HepG2 (cell line): ENCODE data around the gene SLC25A11. TPM values are rescaled to one million over a fixed set of nuclear protein-coding genes. Genes with fewer than 3 reads are reported as not detected.

Source experiments
- ARHGAP35 ChIP-seq: sonication (generic); formaldehyde crosslinking; IDR thresholded peaks from 2 replicates; pipeline ENCODE4 v1.9.0; 2022; ENCODE audit warnings: mild to moderate bottlenecking, inconsistent platforms, moderate library complexity, missing genetic modification reagents, borderline replicate concordance
- ASH2L ChIP-seq: fragments of 300-600, 200-600 bp; sonication (generic); IDR thresholded peaks from 2 replicates; pipeline ENCODE4 v1.7.0; 2017; ENCODE audit warnings: low read depth, mild to moderate bottlenecking, moderate library complexity, mixed read lengths, low read length; ENCODE audit not compliant: insufficient read length
- ATF7 ChIP-seq, 2 experiments: fragments of 450-650 bp in 1 of 2; sonication (generic) in 1 of 2; formaldehyde crosslinking in 1 of 2; IDR thresholded peaks; 2 replicates each; pipeline versions ENCODE4 v1.4.0 to v1.6.1; 2016 to 2020; ENCODE audit warnings: antibody characterized with exemption in 1 of 2, mild to moderate bottlenecking in 1 of 2, missing genetic modification reagents in 1 of 2
- BATF2 ChIP-seq: sonication (generic); formaldehyde crosslinking; IDR thresholded peaks from 2 replicates; pipeline ENCODE4 v1.8.0; 2022; ENCODE audit warnings: mild to moderate bottlenecking, missing genetic modification reagents, moderate library complexity
- FOXP4 ChIP-seq: sonication (generic); formaldehyde crosslinking; IDR thresholded peaks from 2 replicates; pipeline ENCODE4 v1.4.0; 2020; ENCODE audit warnings: missing genetic modification reagents
- HNF4G ChIP-seq, 2 experiments: sonication (generic) in 1 of 2; formaldehyde crosslinking in 1 of 2; IDR thresholded peaks; 2 replicates each; pipeline versions ENCODE4 v1.4.0 to v1.6.1; 2011 to 2020; ENCODE audit warnings: borderline replicate concordance in 2 of 2, low read depth in 2 of 2, mild to moderate bottlenecking in 2 of 2, low read length in 1 of 2, missing genetic modification reagents in 1 of 2, moderate library complexity in 1 of 2
- NCOA1 ChIP-seq: sonication (generic); formaldehyde crosslinking; IDR thresholded peaks from 2 replicates; pipeline ENCODE4 v1.9.0; 2021; ENCODE audit warnings: missing genetic modification reagents
- NFE2L1 ChIP-seq: sonication (generic); formaldehyde crosslinking; IDR thresholded peaks from 2 replicates; pipeline ENCODE4 v1.4.0; 2020; ENCODE audit warnings: missing genetic modification reagents, mild to moderate bottlenecking, borderline replicate concordance
- NPAS2 ChIP-seq: sonication (generic); formaldehyde crosslinking; IDR thresholded peaks from 2 replicates; pipeline ENCODE4 v1.8.0; 2022; ENCODE audit warnings: mild to moderate bottlenecking, missing genetic modification reagents, borderline replicate concordance
- NR3C1 ChIP-seq: sonication (generic); formaldehyde crosslinking; IDR thresholded peaks from 2 replicates; pipeline ENCODE4 v1.4.0; 2020; ENCODE audit warnings: missing genetic modification reagents
- PITX1 ChIP-seq: sonication (generic); formaldehyde crosslinking; IDR thresholded peaks from 2 replicates; pipeline ENCODE4 v1.5.1; 2020; ENCODE audit warnings: mild to moderate bottlenecking, missing genetic modification reagents
- RNF2 ChIP-seq: fragments of 450-650 bp; conservative IDR thresholded peaks from 2 replicates; pipeline ENCODE4 v1.6.1; 2016; ENCODE audit warnings: low read depth
- SPEN ChIP-seq: sonication (generic); formaldehyde crosslinking; IDR thresholded peaks from 2 replicates; pipeline ENCODE4 v1.5.1; 2020; ENCODE audit warnings: low read depth, mild to moderate bottlenecking, missing genetic modification reagents
- TAF1 ChIP-seq: sonication (generic); formaldehyde crosslinking; IDR thresholded peaks from 2 replicates; pipeline ENCODE4 v1.4.0; 2020; ENCODE audit warnings: missing genetic modification reagents
- YY1 ChIP-seq: IDR thresholded peaks from 2 replicates; pipeline ENCODE4 v1.6.1; 2011; ENCODE audit warnings: low read length, low read depth, moderate library complexity, mild to moderate bottlenecking; ENCODE audit not compliant: insufficient read depth, insufficient replicate concordance
- ZNF281 ChIP-seq: sonication (generic); formaldehyde crosslinking; IDR thresholded peaks from 2 replicates; pipeline ENCODE4 v1.4.0; 2020; ENCODE audit warnings: missing genetic modification reagents, borderline replicate concordance
- ZNF367 ChIP-seq: sonication (generic); formaldehyde crosslinking; IDR thresholded peaks from 2 replicates; pipeline ENCODE4 v1.4.0; 2020; ENCODE audit warnings: missing genetic modification reagents, borderline replicate concordance
- ZNF572 ChIP-seq: sonication (generic); formaldehyde crosslinking; IDR thresholded peaks from 2 replicates; pipeline ENCODE4 v1.5.1; 2020; ENCODE audit warnings: mild to moderate bottlenecking, missing genetic modification reagents
- ZNF574 ChIP-seq: sonication (generic); formaldehyde crosslinking; IDR thresholded peaks from 2 replicates; pipeline ENCODE4 v1.4.0; 2020; ENCODE audit warnings: missing genetic modification reagents
- polyA plus RNA-seq, 8 experiments: library from polyadenylated mRNA; depleted of rRNA in 3 of 8; stranded (reverse) in 7 of 8; unstranded in 1 of 8; fragments of >200 nt; fragmentation: Illumina TruSeq in 4 of 8; extraction: Trizol in 4 of 8; gene quantifications; 2 replicates each; pipeline versions ENCODE4 v1.2.1 to v1.2.3, GENCODE V29; 2011 to 2016; ENCODE audit warnings: low read depth in 4 of 8, missing spikeins in 1 of 8, mixed read lengths in 1 of 8; ENCODE audit not compliant: insufficient read depth in 1 of 8
- total RNA-seq, 5 experiments: library from RNA; depleted of rRNA; stranded (reverse); fragments of >200 nt; fragmentation: Illumina TruSeq; extraction: Trizol; gene quantifications; 2 replicates each; pipeline ENCODE4 v1.2.3, GENCODE V29; 2016; ENCODE audit warnings: low read depth in 1 of 5

Gene SLC25A11
- total and polyA plus RNA-seq, 2 of the 13 experiments (the other 11 are each of a cell fraction or from before 2014, with no cell fraction given): 35.4 to 47.2 TPM

DNA sequence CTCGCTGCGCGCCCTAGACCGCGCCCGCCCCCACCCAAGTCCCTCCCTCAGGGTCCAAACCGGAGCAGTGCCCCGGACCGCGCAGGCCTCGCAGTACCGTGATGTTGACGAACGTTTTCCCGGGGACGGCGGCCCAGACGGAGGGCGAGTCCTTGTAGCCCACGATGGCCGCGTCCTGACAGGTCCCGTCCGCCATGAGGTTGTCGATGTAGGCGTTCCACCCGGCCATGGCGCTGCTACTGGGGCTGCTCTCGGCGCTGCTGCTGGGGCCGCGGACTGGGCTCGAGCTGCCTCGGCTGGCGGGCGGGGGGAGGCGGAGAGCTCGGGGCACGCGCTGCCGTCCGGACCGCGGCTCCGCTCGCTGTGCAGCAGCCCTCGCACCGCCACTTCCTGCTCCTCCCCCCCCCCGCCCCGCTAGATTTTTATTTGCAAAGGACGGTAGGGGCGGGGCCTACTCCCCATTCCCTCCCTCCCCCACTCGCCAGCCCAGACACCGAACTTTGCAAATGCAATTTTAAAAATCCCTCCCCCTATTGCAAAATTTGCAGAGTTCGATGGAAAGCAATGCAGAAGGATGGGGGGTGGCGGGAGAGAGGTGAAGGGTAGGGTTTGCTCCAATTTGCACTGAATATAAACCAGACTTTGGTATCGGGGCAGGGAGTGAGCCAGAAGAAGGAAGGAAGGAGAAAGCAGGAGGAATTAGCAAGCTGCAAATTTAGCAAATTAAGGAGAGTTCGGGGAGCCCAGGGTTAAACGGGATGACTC, 8.5 kb upstream of the SLC25A11 start, which contains the start of gene PFN1 (continued):
- TF ChIP-seq YY1 (peak; percentile 60), ZNF572 (CRISPR knock-in tag) (0 out of 2 replicates have a peak, but pooled peaks have one; percentile 15), RNF2 (no peak), NCOA1 (CRISPR knock-in tag) (no peak), ASH2L (peak; percentile 89), ZNF574 (CRISPR knock-in tag) (0 out of 2 replicates have a peak, but pooled peaks have one; percentile 42), ZNF281 (CRISPR knock-in tag) (peak; percentile 78; the same call in 1 of the 2 replicates), BATF2 (CRISPR knock-in tag) (0 out of 2 replicates have a peak, but pooled peaks have one; percentile 45), NFE2L1 (CRISPR knock-in tag) (peak; percentile 73; the same call in 1 of the 2 replicates), PITX1 (no peak), ATF7 (IDR thresholded peaks at IDR 0.05) (no peak), ATF7 (CRISPR knock-in tag; IDR thresholded peaks at IDR 0.05) (peak; percentile 76), NR3C1 (CRISPR knock-in tag) (no peak), SPEN (CRISPR knock-in tag) (peak; percentile 62), NPAS2 (CRISPR knock-in tag) (no peak), FOXP4 (CRISPR knock-in tag) (0 out of 2 replicates have a peak, but pooled peaks have one; percentile 29), TAF1 (CRISPR knock-in tag) (peak; percentile 81), HNF4G (IDR thresholded peaks at IDR 0.05; ENCODE audit: borderline replicate concordance, low read depth, low read length) (no peak; the same call in 1 of the 2 replicates), HNF4G (CRISPR knock-in tag; IDR thresholded peaks at IDR 0.05; ENCODE audit: borderline replicate concordance, low read depth) (peak; percentile 32; the same call in 1 of the 2 replicates), ZNF367 (peak; percentile 74; the same call in 1 of the 2 replicates), ARHGAP35 (CRISPR knock-in tag) (peak; percentile 69; the same call in 1 of the 2 replicates)
